ENCODE measurements around the gene ATAD2B. TPM values are rescaled to one million over a fixed set of nuclear protein-coding genes. Genes with fewer than 3 reads are reported as not detected.

The ATAD2B gene
- total RNA-seq, 1 donor from 2014 or later, result 24.3 TPM

- Histone ChIP-seq H3K4me1 (peaks cover 5% of the 10 kb centered on the region), H3K27me3 (ENCODE audit: low read depth) (no peaks in the 10 kb centered on the region), H3K9me3 (no peaks in the 10 kb centered on the region), H3K4me3 (no peak overlapping the region), H3K36me3 (peaks cover 15% of the 10 kb centered on the region), H3K27ac (no peak overlapping the region)
- no peak for DNase-seq
- intact Hi-C loops (cut with DNase I), result no loop called here
- ATAC-seq, result peak in 1 of 2 donors; percentile 9
- TF ChIP-seq, protein P1, sequence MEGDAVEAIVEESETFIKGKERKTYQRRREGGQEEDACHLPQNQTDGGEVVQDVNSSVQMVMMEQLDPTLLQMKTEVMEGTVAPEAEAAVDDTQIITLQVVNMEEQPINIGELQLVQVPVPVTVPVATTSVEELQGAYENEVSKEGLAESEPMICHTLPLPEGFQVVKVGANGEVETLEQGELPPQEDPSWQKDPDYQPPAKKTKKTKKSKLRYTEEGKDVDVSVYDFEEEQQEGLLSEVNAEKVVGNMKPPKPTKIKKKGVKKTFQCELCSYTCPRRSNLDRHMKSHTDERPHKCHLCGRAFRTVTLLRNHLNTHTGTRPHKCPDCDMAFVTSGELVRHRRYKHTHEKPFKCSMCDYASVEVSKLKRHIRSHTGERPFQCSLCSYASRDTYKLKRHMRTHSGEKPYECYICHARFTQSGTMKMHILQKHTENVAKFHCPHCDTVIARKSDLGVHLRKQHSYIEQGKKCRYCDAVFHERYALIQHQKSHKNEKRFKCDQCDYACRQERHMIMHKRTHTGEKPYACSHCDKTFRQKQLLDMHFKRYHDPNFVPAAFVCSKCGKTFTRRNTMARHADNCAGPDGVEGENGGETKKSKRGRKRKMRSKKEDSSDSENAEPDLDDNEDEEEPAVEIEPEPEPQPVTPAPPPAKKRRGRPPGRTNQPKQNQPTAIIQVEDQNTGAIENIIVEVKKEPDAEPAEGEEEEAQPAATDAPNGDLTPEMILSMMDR (IDR thresholded peaks at IDR 0.05), result no peak
Measured at GRCh38 chr2:23712756-23713151, 214.2 kb downstream of the ATAD2B start.

DNA sequence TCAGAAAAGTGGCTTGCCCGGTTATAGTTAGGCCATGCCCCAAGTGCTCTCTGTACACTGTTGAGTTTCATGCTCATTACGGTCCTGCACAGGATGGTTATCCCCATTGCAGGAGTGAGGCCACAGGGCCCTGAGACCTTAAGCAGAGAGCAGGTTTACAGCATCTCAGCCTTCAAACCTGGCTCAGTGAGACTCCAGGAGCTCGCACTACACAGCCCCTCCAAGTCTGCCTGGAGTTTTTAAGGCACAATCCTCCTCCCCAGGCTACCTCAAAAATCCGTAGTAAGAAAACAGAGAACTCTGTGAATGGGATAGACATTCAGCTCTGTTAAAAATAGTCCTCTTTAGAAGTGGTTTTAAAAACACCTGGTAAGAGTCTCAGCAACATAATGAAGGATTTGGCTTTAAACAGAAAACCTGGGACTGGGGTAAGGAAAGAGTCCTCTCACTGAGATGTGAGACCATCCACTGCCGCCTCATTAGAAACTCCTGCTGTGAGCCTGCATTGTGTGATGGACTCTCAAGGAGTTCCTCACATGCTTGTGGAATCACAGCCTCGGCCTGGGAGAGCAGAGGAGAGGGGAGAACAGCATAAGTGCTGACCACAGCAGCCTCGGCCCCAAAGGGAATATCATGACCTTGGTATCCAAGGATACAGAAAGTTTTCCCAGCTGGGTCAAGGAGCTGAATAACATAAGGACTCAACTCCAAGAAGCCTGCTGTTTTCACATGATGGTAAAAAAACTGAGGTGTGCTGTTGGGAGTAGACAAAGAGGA is 214.8 kb downstream of the ATAD2B start:
- H3K36me3 ChIP-seq, result peaks cover 21% of the 10 kb centered on the region
- H3K27ac ChIP-seq, result no peak overlapping the region
- TF ChIP-seq, protein P1 (IDR thresholded peaks at IDR 0.05), result no peak
- no peaks in the 10 kb centered on the region for H3K9me3 ChIP-seq
- DNase-seq (no peak), ATAC-seq (peak in 1 of 2 donors; percentile 42)
- H3K27me3 ChIP-seq (ENCODE audit: low read depth), result no peaks in the 10 kb centered on the region
- H3K4me3 ChIP-seq, result no peak overlapping the region
- H3K4me1 ChIP-seq, result peaks cover 5% of the 10 kb centered on the region
- intact Hi-C loops (cut with DNase I), result no loop called here

GRCh38 chr2:23709311-23709710 is 217.6 kb downstream of the ATAD2B start:
- intact Hi-C loops (cut with DNase I), result no loop called here
- peaks cover 30% of the 10 kb centered on the region for H3K36me3 ChIP-seq
- no peak overlapping the region for H3K4me3 ChIP-seq
- no peaks in the 10 kb centered on the region for H3K9me3 ChIP-seq
- TF ChIP-seq, protein P1 (IDR thresholded peaks at IDR 0.05), result no peak
- no peak overlapping the region for H3K27ac ChIP-seq
- H3K4me1 ChIP-seq, result peaks cover 5% of the 10 kb centered on the region
- DNase-seq (no peak), ATAC-seq (no peak)
- no peaks in the 10 kb centered on the region for H3K27me3 ChIP-seq (ENCODE audit: low read depth)

GRCh38 chr2:23708771-23709170 is 218.2 kb downstream of the ATAD2B start:
- Histone ChIP-seq H3K27me3 (ENCODE audit: low read depth) (no peaks in the 10 kb centered on the region), H3K9me3 (no peaks in the 10 kb centered on the region), H3K36me3 (peaks cover 30% of the 10 kb centered on the region), H3K4me3 (no peak overlapping the region), H3K27ac (no peak overlapping the region), H3K4me1 (peaks cover 5% of the 10 kb centered on the region)
- DNase-seq (no peak), ATAC-seq (no peak)
- intact Hi-C loops (cut with DNase I), result no loop called here
- TF ChIP-seq, protein P1 (IDR thresholded peaks at IDR 0.05), result no peak

- TF ChIP-seq, protein P1 (IDR thresholded peaks at IDR 0.05), result no peak
- Histone ChIP-seq H3K4me3 (no peak overlapping the region), H3K27ac (no peak overlapping the region), H3K4me1 (no peaks in the 10 kb centered on the region), H3K27me3 (ENCODE audit: low read depth) (no peaks in the 10 kb centered on the region), H3K9me3 (no peaks in the 10 kb centered on the region), H3K36me3 (peaks cover 37% of the 10 kb centered on the region)
- intact Hi-C loops (cut with DNase I), result no loop called here
- ATAC-seq (no peak), DNase-seq (no peak)
Measured at GRCh38 chr2:23707096-23707495, 219.8 kb downstream of the ATAD2B start.
